H9 (cell line): Measurements from ENCODE around the gene B9D1. TPM values are rescaled to one million over a fixed set of nuclear protein-coding genes. Genes with fewer than 3 reads are reported as not detected.
A peak's percentile ranks its signal among the peaks of the same experiment; 100 is the strongest.

Experiments
- DNase-seq: peaks from one replicate; pipeline ENCODE4 v3.0.0-alpha.2; 2017
- H2AFZ ChIP-seq: one replicate; pipeline ENCODE4 v1.6.1; 2013; ENCODE audit warnings: mild to moderate bottlenecking, low read length, control low read depth, moderate library complexity
- H2AK5ac ChIP-seq: 2 replicates; pipeline ENCODE4 v1.6.1; 2013; ENCODE audit warnings: low read length, control low read depth, mixed read lengths; ENCODE audit not compliant: insufficient read length
- H2BK120ac ChIP-seq: one replicate; pipeline ENCODE4 v1.6.1; 2013; ENCODE audit warnings: low read depth, mild to moderate bottlenecking, low read length, control low read depth, inconsistent platforms; ENCODE audit not compliant: poor library complexity, severe bottlenecking
- H2BK12ac ChIP-seq: 2 replicates; pipeline ENCODE4 v1.6.1; 2013; ENCODE audit warnings: low read length, control low read depth, mixed read lengths, low read depth; ENCODE audit not compliant: insufficient read length
- H2BK15ac ChIP-seq: 2 replicates; pipeline ENCODE4 v1.6.1; 2013; ENCODE audit warnings: low read depth, low read length, control low read depth
- H2BK20ac ChIP-seq: one replicate; pipeline ENCODE4 v1.6.1; 2013; ENCODE audit warnings: low read depth, mild to moderate bottlenecking, low read length, control low read depth, inconsistent platforms; ENCODE audit not compliant: poor library complexity, severe bottlenecking
- H2BK5ac ChIP-seq: 2 replicates; pipeline ENCODE4 v1.6.1; 2013; ENCODE audit warnings: low read length, control low read depth, mixed read lengths; ENCODE audit not compliant: insufficient read length
- H3K14ac ChIP-seq: 2 replicates; pipeline ENCODE4 v1.6.1; 2013; ENCODE audit warnings: low read length, control low read depth; ENCODE audit not compliant: insufficient read depth
- H3K18ac ChIP-seq: 2 replicates; pipeline ENCODE4 v1.6.1; 2013; ENCODE audit warnings: low read depth, mild to moderate bottlenecking, mixed read lengths, low read length, control low read depth; ENCODE audit not compliant: insufficient read length
- H3K23ac ChIP-seq: 2 replicates; pipeline ENCODE4 v1.6.1; 2013; ENCODE audit warnings: low read length, control low read depth, mixed read lengths, low read depth; ENCODE audit not compliant: insufficient read length
- H3K23me2 ChIP-seq: 2 replicates; pipeline ENCODE4 v1.6.1; 2013; ENCODE audit warnings: low read depth, mild to moderate bottlenecking, mixed read lengths, low read length, control low read depth; ENCODE audit not compliant: insufficient read length, poor library complexity, severe bottlenecking
- H3K27ac ChIP-seq: 2 replicates; pipeline ENCODE4 v1.5.1; 2013; ENCODE audit warnings: low read length, control low read depth, mixed read lengths, low read depth; ENCODE audit not compliant: insufficient read length
- H3K27me3 ChIP-seq: 2 replicates; pipeline ENCODE4 v1.6.1; 2013; ENCODE audit warnings: low read length, control low read depth, inconsistent platforms; ENCODE audit not compliant: insufficient read depth
- H3K4ac ChIP-seq: 2 replicates; pipeline ENCODE4 v1.6.1; 2013; ENCODE audit warnings: low read depth, mild to moderate bottlenecking, control low read depth, inconsistent platforms, low read length, moderate library complexity
- H3K4me1 ChIP-seq: 2 replicates; pipeline ENCODE4 v1.6.1; 2013; ENCODE audit warnings: low read length, control low read depth, inconsistent platforms; ENCODE audit not compliant: insufficient read depth
- H3K4me2 ChIP-seq: 2 replicates; pipeline ENCODE4 v1.6.1; 2013; ENCODE audit warnings: low read length, control low read depth, mixed read lengths; ENCODE audit not compliant: insufficient read length, insufficient read depth
- H3K56ac ChIP-seq: 2 replicates; pipeline ENCODE4 v1.6.1; 2013; ENCODE audit warnings: low read depth, mild to moderate bottlenecking, mixed read lengths, low read length, control low read depth; ENCODE audit not compliant: insufficient read length
- H3K79me1 ChIP-seq: 2 replicates; pipeline ENCODE4 v1.6.1; 2013; ENCODE audit warnings: low read depth, mild to moderate bottlenecking, moderate library complexity, low read length, control low read depth, inconsistent platforms; ENCODE audit not compliant: insufficient read depth, poor library complexity, severe bottlenecking
- H3K79me2 ChIP-seq: 2 replicates; pipeline ENCODE4 v1.6.1; 2013; ENCODE audit warnings: low read length, control low read depth, inconsistent platforms; ENCODE audit not compliant: insufficient read depth
- H3K9ac ChIP-seq: 2 replicates; pipeline ENCODE4 v1.6.1; 2013; ENCODE audit warnings: low read length, control low read depth, mixed read lengths; ENCODE audit not compliant: insufficient read length; ENCODE audit errors: extremely low read depth
- H3K9me3 ChIP-seq: one replicate; pipeline ENCODE4 v1.6.1; 2013; ENCODE audit warnings: low read depth, low read length, inconsistent platforms; ENCODE audit not compliant: control insufficient read depth
- H3T11ph ChIP-seq: one replicate; pipeline ENCODE4 v1.6.1; 2013; ENCODE audit warnings: mild to moderate bottlenecking, low read length, control low read depth, inconsistent platforms
- H4K20me1 ChIP-seq: one replicate; pipeline ENCODE4 v1.6.1; 2013; ENCODE audit not compliant: control insufficient read depth, insufficient read length, insufficient read depth
- H4K5ac ChIP-seq: 2 replicates; pipeline ENCODE4 v1.6.1; 2013; ENCODE audit warnings: low read depth, mild to moderate bottlenecking, mixed read lengths, low read length, control low read depth; ENCODE audit not compliant: insufficient read length
- H4K8ac ChIP-seq: replicated peaks from 2 replicates; pipeline ENCODE4 v1.6.1; 2013; ENCODE audit warnings: low read length, control low read depth, mixed read lengths, low read depth; ENCODE audit not compliant: insufficient read length
- H4K91ac ChIP-seq: 2 replicates; pipeline ENCODE4 v1.6.1; 2013; ENCODE audit warnings: low read depth, mild to moderate bottlenecking, moderate library complexity, mixed read lengths, low read length, control low read depth; ENCODE audit not compliant: insufficient read length
- H3K27ac Mint-ChIP-seq, 3 experiments: 2 replicates in 2 of 3; 3 replicates in 1 of 3; pipeline ENCODE4 v1.8.0; 2020 to 2021; ENCODE audit warnings: mixed read lengths in 3 of 3, mild to moderate bottlenecking in 1 of 3, moderate library complexity in 1 of 3
- H3K27me3 Mint-ChIP-seq: 2 replicates; pipeline ENCODE4 v1.8.0; 2021; ENCODE audit warnings: low read depth, mild to moderate bottlenecking, moderate library complexity, mixed read lengths
- H3K36me3 Mint-ChIP-seq, 3 experiments: 2 replicates in 2 of 3; 3 replicates in 1 of 3; pipeline ENCODE4 v1.8.0; 2020 to 2021; ENCODE audit warnings: low read depth in 3 of 3, mixed read lengths in 3 of 3; ENCODE audit not compliant: insufficient read depth in 1 of 3
- H3K4me1 Mint-ChIP-seq, 2 experiments: 2 replicates each; pipeline ENCODE4 v1.8.0; 2020; ENCODE audit warnings: mixed read lengths in 2 of 2
- H3K4me3 Mint-ChIP-seq, 2 experiments: 2 replicates in 1 of 2; 3 replicates in 1 of 2; pipeline ENCODE4 v1.8.0; 2020 to 2021; ENCODE audit warnings: mild to moderate bottlenecking in 2 of 2, mixed read lengths in 2 of 2, moderate library complexity in 1 of 2
- H3K9me3 Mint-ChIP-seq, 2 experiments: 2 replicates in 1 of 2; 3 replicates in 1 of 2; pipeline ENCODE4 v1.8.0; 2020; ENCODE audit warnings: mild to moderate bottlenecking in 2 of 2, mixed read lengths in 2 of 2, moderate library complexity in 1 of 2
- CTCF ChIP-seq: fragments of 200-600 bp; sonication (generic); conservative IDR thresholded peaks from 3 replicates; pipeline ENCODE4 v1.8.0; 2021; ENCODE audit warnings: antibody characterized with exemption, mild to moderate bottlenecking
- WGBS: extraction: QIAGEN DNeasy Blood & Tissue Kit; methylation state at CpG from one replicate; pipeline ENCODE4 v1.1.7; 2013; ENCODE audit warnings: missing lambda C conversion rate, low lambda C conversion rate, mixed read lengths; ENCODE audit not compliant: insufficient read length; ENCODE audit errors: extremely low coverage; 5-methylcytosine and 5-hydroxymethylcytosine counted together
- total RNA-seq: library from RNA; stranded (reverse); gene quantifications from 2 replicates; pipeline ENCODE4 v1.2.1, GENCODE V29; 2021

B9D1 gene
- total RNA-seq, 1 experiment from 2014 or later = 30.4 TPM

- H3K27ac Mint-ChIP-seq = peak overlapping the region in 1 of 3 experiments; percentile 77; a peak in 2 of 7 replicates
- Histone ChIP-seq H2AK5ac (no peak overlapping the region), H2BK20ac (no peak overlapping the region), H3K23me2 (no peaks in the 10 kb centered on the region), H2BK12ac (no peak overlapping the region), H4K8ac (no peak overlapping the region), H3K18ac (no peak overlapping the region), H3K27ac (no peak overlapping the region), H3K27me3 (no peaks in the 10 kb centered on the region), H2BK15ac (no peak overlapping the region), H3K56ac (no peak overlapping the region), H3K4me1 (no peaks in the 10 kb centered on the region; the same call in 1 of the 2 replicates), H2AFZ (no peak overlapping the region), H3K4ac (no peak overlapping the region), H3K23ac (no peak overlapping the region), H4K91ac (no peak overlapping the region), H3K14ac (no peak overlapping the region), H3K9ac (no peak overlapping the region), H2BK120ac (no peak overlapping the region), H3K79me2 (no peaks in the 10 kb centered on the region; the same call in 1 of the 2 replicates), H4K5ac (no peak overlapping the region), H2BK5ac (no peak overlapping the region), H3T11ph (no peak overlapping the region), H3K79me1 (no peaks in the 10 kb centered on the region), H3K4me2 (no peak overlapping the region), H4K20me1 (peaks cover 2% of the 10 kb centered on the region), H3K9me3 (no peaks in the 10 kb centered on the region)
- DNase-seq = no peak
- H3K36me3 Mint-ChIP-seq = peaks cover 0 to 23% (median 3%) of the 10 kb centered on the region in 3 experiments; a peak in 3 of 7 replicates
- no peak overlapping the region for H3K4me3 Mint-ChIP-seq
- no peaks in the 10 kb centered on the region for H3K9me3 Mint-ChIP-seq
- WGBS = no CpG with 5 or more reads among the region's 5 CpGs
- H3K4me1 Mint-ChIP-seq = peaks cover 7 to 8% of the 10 kb centered on the region in 2 experiments
- no peak for TF ChIP-seq CTCF
- no peaks in the 10 kb centered on the region for H3K27me3 Mint-ChIP-seq
Measured at GRCh38 chr17:19305256-19305655, 57.3 kb downstream of the B9D1 start.
